HUES6 (cell line): Measurements from ENCODE around the gene CACNA2D3.
"Not testable (repeated sequence)": the region's sequence is repeated elsewhere in the genome, so short reads cannot be mapped to it uniquely, and the experiment has no call there.

Experiments
- H3K27ac ChIP-seq: 2 replicates; pipeline ENCODE4 v1.7.0; 2013; ENCODE audit warnings: low read depth, mild to moderate bottlenecking, low read length, inconsistent platforms
- H3K27me3 ChIP-seq: 2 replicates; pipeline ENCODE4 v1.6.1; 2013; ENCODE audit warnings: low read length; ENCODE audit not compliant: control insufficient read depth, insufficient read depth
- H3K36me3 ChIP-seq: 2 replicates; pipeline ENCODE4 v1.6.1; 2013; ENCODE audit warnings: low read length; ENCODE audit not compliant: control insufficient read depth, insufficient read depth
- H3K4me1 ChIP-seq: 2 replicates; pipeline ENCODE4 v1.6.1; 2013; ENCODE audit warnings: low read length; ENCODE audit not compliant: control insufficient read depth, insufficient read depth
- H3K4me3 ChIP-seq: 2 replicates; pipeline ENCODE4 v1.5.1; 2013; ENCODE audit warnings: low read depth, low read length
- H3K9ac ChIP-seq: one replicate; pipeline ENCODE4 v1.6.1; 2013; ENCODE audit warnings: mild to moderate bottlenecking, low read length
- H3K9me3 ChIP-seq: 2 replicates; pipeline ENCODE4 v1.6.1; 2013; ENCODE audit warnings: low read depth, low read length; ENCODE audit not compliant: control insufficient read depth, insufficient read depth

Gene CACNA2D3

GRCh38 chr3:54458357-54458756 lies 336.0 kb downstream of the CACNA2D3 start:
- no peaks in the 10 kb centered on the region for H3K27me3 ChIP-seq

DNA sequence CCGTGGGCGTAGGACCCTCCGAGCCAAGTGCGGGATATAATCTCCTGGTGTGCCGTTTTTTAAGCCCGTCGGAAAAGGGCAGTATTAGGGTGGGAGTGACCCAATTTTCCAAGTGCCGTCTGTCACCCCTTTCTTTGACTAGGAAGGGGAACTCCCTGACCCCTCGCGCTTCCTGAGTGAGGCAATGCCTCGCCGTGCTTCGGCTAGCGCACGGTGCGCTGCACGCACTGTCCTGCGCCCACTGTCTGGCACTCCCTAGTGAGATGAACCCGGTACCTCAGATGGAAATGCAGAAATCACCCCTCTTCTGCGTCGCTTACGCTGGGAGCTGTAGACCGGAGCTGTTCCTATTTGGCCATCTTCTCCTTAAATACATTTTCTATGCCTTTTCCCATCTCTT lies 342.2 kb downstream of the CACNA2D3 start:
- H3K27ac ChIP-seq, H3K27me3 ChIP-seq, H3K4me1 ChIP-seq, H3K4me3 ChIP-seq, H3K9ac ChIP-seq, H3K36me3 ChIP-seq: not testable (repeated sequence)
- peaks cover 16% of the 10 kb centered on the region for H3K9me3 ChIP-seq

More at GRCh38 chr3:54458357-54458756, 336.0 kb downstream of the CACNA2D3 start:
- no peaks in the 10 kb centered on the region for H3K4me1 ChIP-seq
- no peak overlapping the region for H3K4me3 ChIP-seq
- no peak overlapping the region for H3K27ac ChIP-seq
- 0 out of 2 replicates have a peak, but pooled peaks cover 3% of the 10 kb centered on the region for H3K9me3 ChIP-seq
- H3K9ac ChIP-seq, result no peak overlapping the region
- no peaks in the 10 kb centered on the region for H3K36me3 ChIP-seq

- H3K27ac ChIP-seq, result no peak overlapping the region
- no peaks in the 10 kb centered on the region for H3K36me3 ChIP-seq
- H3K9me3 ChIP-seq, result no peaks in the 10 kb centered on the region
- H3K27me3 ChIP-seq, result no peaks in the 10 kb centered on the region
- no peaks in the 10 kb centered on the region for H3K4me1 ChIP-seq
- no peak overlapping the region for H3K4me3 ChIP-seq
- no peak overlapping the region for H3K9ac ChIP-seq
Measured at GRCh38 chr3:54476891-54477290, 354.5 kb downstream of the CACNA2D3 start.

DNA sequence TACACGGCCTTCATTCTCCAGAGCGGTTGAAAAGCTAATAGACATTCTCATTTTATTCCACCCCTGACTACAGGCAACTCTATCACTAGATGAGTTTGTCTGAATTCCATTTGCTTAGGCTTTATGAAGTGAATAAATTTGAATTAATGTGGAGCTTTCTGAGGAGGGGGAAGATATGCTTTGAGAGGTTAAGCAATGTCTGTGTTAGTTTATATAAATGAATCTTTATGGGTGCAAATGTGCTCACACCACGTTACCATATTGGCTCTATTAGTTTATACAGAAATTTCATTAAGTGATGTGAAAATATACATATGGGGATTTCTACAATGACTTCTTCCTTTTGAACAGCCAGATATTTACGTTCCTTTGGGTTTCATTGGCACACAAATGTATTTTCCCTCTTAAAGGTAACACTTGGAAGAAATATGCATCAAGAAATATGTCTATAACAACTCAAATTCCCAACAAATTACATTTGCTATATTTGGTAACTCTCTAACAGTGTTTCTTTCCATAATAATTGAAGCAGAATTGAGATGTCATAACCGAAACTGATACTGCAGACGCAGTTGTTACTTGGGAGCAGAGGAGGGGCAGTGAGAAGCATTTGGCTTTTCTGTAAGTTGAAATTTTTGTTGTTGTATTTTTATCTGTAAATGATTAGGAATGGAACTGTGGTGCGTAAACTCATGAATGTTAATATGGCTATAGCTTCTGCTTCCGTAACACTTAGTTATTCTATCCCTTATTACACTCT lies 359.4 kb downstream of the CACNA2D3 start:
- H3K27me3 ChIP-seq, result no peaks in the 10 kb centered on the region
- no peaks in the 10 kb centered on the region for H3K9me3 ChIP-seq
- H3K9ac ChIP-seq, result no peak overlapping the region
- no peaks in the 10 kb centered on the region for H3K4me1 ChIP-seq
- H3K27ac ChIP-seq, result no peak overlapping the region
- H3K36me3 ChIP-seq, result no peaks in the 10 kb centered on the region
- H3K4me3 ChIP-seq, result no peak overlapping the region

GRCh38 chr3:54484334-54484733 lies 362.0 kb downstream of the CACNA2D3 start:
- no peaks in the 10 kb centered on the region for H3K9me3 ChIP-seq
- no peaks in the 10 kb centered on the region for H3K36me3 ChIP-seq
- H3K4me1 ChIP-seq, result no peaks in the 10 kb centered on the region
- H3K9ac ChIP-seq, result no peak overlapping the region
- no peak overlapping the region for H3K4me3 ChIP-seq
- H3K27me3 ChIP-seq, result no peaks in the 10 kb centered on the region
- no peak overlapping the region for H3K27ac ChIP-seq

GRCh38 chr3:54486317-54486716 lies 364.0 kb downstream of the CACNA2D3 start:
- no peak overlapping the region for H3K27ac ChIP-seq
- H3K4me3 ChIP-seq, result no peak overlapping the region
- no peak overlapping the region for H3K9ac ChIP-seq
- H3K4me1 ChIP-seq, result no peaks in the 10 kb centered on the region
- no peaks in the 10 kb centered on the region for H3K36me3 ChIP-seq
- no peaks in the 10 kb centered on the region for H3K9me3 ChIP-seq
- no peaks in the 10 kb centered on the region for H3K27me3 ChIP-seq

GRCh38 chr3:54488297-54488696 lies 365.9 kb downstream of the CACNA2D3 start:
- Histone ChIP-seq H3K27me3 (no peaks in the 10 kb centered on the region), H3K9ac (no peak overlapping the region)

GRCh38 chr3:54494209-54494608 lies 371.9 kb downstream of the CACNA2D3 start:
- Histone ChIP-seq H3K36me3 (no peaks in the 10 kb centered on the region), H3K27ac (no peak overlapping the region), H3K4me3 (no peak overlapping the region), H3K9ac (no peak overlapping the region), H3K27me3 (no peaks in the 10 kb centered on the region), H3K9me3 (peaks cover 2% of the 10 kb centered on the region; the same call in 1 of the 2 replicates), H3K4me1 (no peaks in the 10 kb centered on the region)

More at GRCh38 chr3:54488297-54488696, 365.9 kb downstream of the CACNA2D3 start:
- Histone ChIP-seq H3K36me3 (no peaks in the 10 kb centered on the region), H3K27ac (no peak overlapping the region), H3K9me3 (no peaks in the 10 kb centered on the region), H3K4me1 (no peaks in the 10 kb centered on the region), H3K4me3 (no peak overlapping the region)

DNA sequence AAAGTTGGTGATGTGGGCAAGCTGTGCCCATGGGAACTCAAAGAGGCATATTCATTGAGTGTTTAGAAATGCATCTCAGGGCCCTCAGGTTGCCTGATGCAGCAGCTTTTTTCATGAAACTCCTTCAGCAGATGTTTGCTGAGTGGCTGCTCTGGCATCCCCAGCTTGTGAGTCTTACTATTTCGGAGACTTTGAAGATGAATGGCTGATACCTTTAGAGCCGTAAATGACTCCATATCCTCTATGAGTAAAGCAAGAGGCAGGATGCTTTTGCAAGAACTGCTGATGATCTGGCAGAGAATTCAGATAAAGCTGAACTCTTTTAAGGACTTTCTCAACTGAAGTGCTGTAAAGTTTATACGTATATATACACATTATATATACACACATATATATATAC lies 384.3 kb downstream of the CACNA2D3 start:
- H3K27me3 ChIP-seq, result no peaks in the 10 kb centered on the region
- H3K9ac ChIP-seq, result no peak overlapping the region
- H3K4me1 ChIP-seq, result no peaks in the 10 kb centered on the region

GRCh38 chr3:54507876-54508460 lies 385.6 kb downstream of the CACNA2D3 start:
- H3K4me3 ChIP-seq, result no peak overlapping the region
- no peaks in the 10 kb centered on the region for H3K36me3 ChIP-seq
- no peaks in the 10 kb centered on the region for H3K9me3 ChIP-seq
- no peak overlapping the region for H3K9ac ChIP-seq
- H3K27ac ChIP-seq, result no peak overlapping the region
- no peaks in the 10 kb centered on the region for H3K4me1 ChIP-seq
- no peaks in the 10 kb centered on the region for H3K27me3 ChIP-seq

More for the DNA sequence above, 384.3 kb downstream of the CACNA2D3 start:
- Histone ChIP-seq H3K4me3 (no peak overlapping the region), H3K27ac (no peak overlapping the region), H3K9me3 (no peaks in the 10 kb centered on the region), H3K36me3 (no peaks in the 10 kb centered on the region)

GRCh38 chr3:54510506-54510905 lies 388.2 kb downstream of the CACNA2D3 start:
- Histone ChIP-seq H3K9me3 (no peaks in the 10 kb centered on the region), H3K36me3 (no peaks in the 10 kb centered on the region), H3K9ac (no peak overlapping the region), H3K27ac (no peak overlapping the region), H3K4me1 (no peaks in the 10 kb centered on the region), H3K4me3 (no peak overlapping the region), H3K27me3 (no peaks in the 10 kb centered on the region)
